Right lobe of liver (tissue), 6 donors: Measurements from ENCODE around the gene GRHL3. TPM values are rescaled to one million over a fixed set of nuclear protein-coding genes. Genes with fewer than 3 reads are reported as not detected.
"Not testable (repeated sequence)": the region's sequence is repeated elsewhere in the genome, so short reads cannot be mapped to it uniquely, and the experiment has no call there.

Source experiments
- ATAC-seq, 4 donors: fragments of 200-7000 bp; cut with Tn5 transposase; one replicate each; pipeline ENCODE4 v1.9.1; 2020; ENCODE audit warnings: mild to moderate bottlenecking in 4 of 4, moderate library complexity in 4 of 4
- DNase-seq, 3 donors: peaks; one replicate each; pipeline ENCODE4 v3.0.0-alpha.2; 2020
- H3K27ac ChIP-seq, 3 donors: fragments of 200-600 bp; one replicate each; pipeline ENCODE4 v1.8.0; 2022
- H3K27me3 ChIP-seq, 2 donors: fragments of 200-600 bp; one replicate each; pipeline ENCODE4 v1.8.0; 2022
- H3K36me3 ChIP-seq, 4 donors: fragments of 200-600 bp; sonication (generic) in 1 of 4; one replicate each; pipeline versions ENCODE4 v1.5.1 to v1.8.0; 2017 to 2022; ENCODE audit warnings: control low read depth in 1 of 4
- H3K4me1 ChIP-seq, 4 donors: fragments of 200-600 bp; sonication (generic) in 1 of 4; one replicate each; pipeline versions ENCODE4 v1.5.1 to v1.8.0; 2017 to 2022; ENCODE audit warnings: control low read depth in 1 of 4
- H3K4me3 ChIP-seq, 3 donors: fragments of 200-600 bp; one replicate each; pipeline ENCODE4 v1.8.0; 2022
- H3K9me3 ChIP-seq, 4 donors: fragments of 200-600 bp; sonication (generic) in 1 of 4; one replicate each; pipeline versions ENCODE4 v1.5.1 to v1.8.0; 2017 to 2022; ENCODE audit warnings: control low read depth in 1 of 4
- CTCF ChIP-seq, 4 donors: fragments of 200-600 bp in 3 of 4; fragments of 450-650 bp in 1 of 4; IDR thresholded peaks; one replicate each; pipeline versions ENCODE4 v1.5.1 to v1.8.0; 2016 to 2022; ENCODE audit warnings: antibody characterized with exemption in 4 of 4, mild to moderate bottlenecking in 2 of 4
- POLR2A ChIP-seq: fragments of 450-650 bp; IDR thresholded peaks from one replicate; pipeline ENCODE4 v1.6.1; 2017; ENCODE audit warnings: antibody characterized with exemption, mild to moderate bottlenecking
- WGBS: methylation state at CpG from one replicate; pipeline ENCODE4 v1.1.6; 2018; ENCODE audit warnings: low coverage, low lambda C conversion rate; ENCODE audit not compliant: insufficient coverage; ENCODE audit errors: missing lambda C conversion rate; 5-methylcytosine and 5-hydroxymethylcytosine counted together
- intact Hi-C, 2 donors: fragments of 100-400 bp; cut with DNase I; formaldehyde crosslinking; loops; one replicate each; pipeline versions ENCODE4 v1.11.2 to v1.14.1; 2022
- total RNA-seq, 6 experiments: library from RNA; depleted of rRNA in 2 of 6; stranded (reverse); fragments of >200 nt in 2 of 6; fragmentation: NEBNext Ultra II Directional in 3 of 6; extraction: Animal tissue kit (Norgen Biotek cat#: 25700) in 3 of 6; gene quantifications; one replicate each; pipeline versions ENCODE4 v1.1.0 to v1.2.4, GENCODE V29; 2016 to 2023
- donor health status: DM: no; HTN: yes; CAD: no.
- donor health status: DM: no; HTN: no; CAD: no.
- donor health status: DM: no; HTN: no; CAD: no.
- donor health status: DM: no; HTN: yes; CAD: no.
- donor health status: DM: no; HTN: yes; CAD: no.

GRHL3 gene
- total RNA-seq, 6 experiments from 2014 or later = 0.20 to 1.00 (median 0.26) TPM; not detected in 1

GRCh38 chr1:24286246-24287010 lies 32.7 kb upstream of the GRHL3 start:
- Histone ChIP-seq H3K9me3 (no peaks in the 10 kb centered on the region), H3K27me3 (no peaks in the 10 kb centered on the region), H3K36me3 (no peaks in the 10 kb centered on the region), H3K4me3 (no peak overlapping the region), H3K27ac (no peak overlapping the region), H3K4me1 (peaks cover 0 to 11% (median 0%) of the 10 kb centered on the region in 4 donors)
- no peak for TF ChIP-seq POLR2A
- no peak for TF ChIP-seq CTCF (IDR thresholded peaks at IDR 0.05)
- no peak for ATAC-seq
- 72% methylated on average over 7 of the region's 11 CpGs for WGBS
- intact Hi-C loops = no loop called here
- DNase-seq = no peak

GRCh38 chr1:24287779-24288178 lies 31.4 kb upstream of the GRHL3 start:
- H3K9me3 ChIP-seq, H3K4me3 ChIP-seq, H3K27me3 ChIP-seq, H3K27ac ChIP-seq, DNase-seq, intact Hi-C loops, H3K36me3 ChIP-seq, ATAC-seq: not testable (repeated sequence)
- peaks cover 0 to 11% (median 0%) of the 10 kb centered on the region in 4 donors for H3K4me1 ChIP-seq
- 82% methylated on average over 5 of the region's 6 CpGs for WGBS

- WGBS = 100% methylated on average over 1 of the region's 1 CpG
- intact Hi-C loops = no loop called here
- no peak for TF ChIP-seq POLR2A
- no peak for TF ChIP-seq CTCF (IDR thresholded peaks at IDR 0.05)
- Histone ChIP-seq H3K27ac (no peak overlapping the region), H3K36me3 (no peaks in the 10 kb centered on the region), H3K4me3 (no peak overlapping the region), H3K9me3 (no peaks in the 10 kb centered on the region), H3K27me3 (no peaks in the 10 kb centered on the region), H3K4me1 (peaks cover 0 to 11% (median 0%) of the 10 kb centered on the region in 4 donors)
- DNase-seq (no peak), ATAC-seq (no peak)
These were observed 30.7 kb upstream of the GRHL3 start for GRCh38 chr1:24288479-24288878.

- 55% methylated on average over 14 of the region's 15 CpGs for WGBS
- Histone ChIP-seq H3K9me3 (no peaks in the 10 kb centered on the region), H3K4me3 (no peak overlapping the region), H3K4me1 (peaks cover 0 to 13% (median 0%) of the 10 kb centered on the region in 4 donors), H3K27me3 (no peaks in the 10 kb centered on the region), H3K27ac (no peak overlapping the region), H3K36me3 (no peaks in the 10 kb centered on the region)
- peak; percentile 41 to 87 (median 58) for ATAC-seq
- intact Hi-C loops = no loop called here
- DNase-seq = peak; percentile 61 to 87 (median 80)
- no peak for TF ChIP-seq CTCF (IDR thresholded peaks at IDR 0.05)
- TF ChIP-seq POLR2A = no peak
These were observed 29.1 kb upstream of the GRHL3 start for GRCh38 chr1:24289937-24290595.

- intact Hi-C loops = no loop called here
- Histone ChIP-seq H3K36me3 (no peaks in the 10 kb centered on the region), H3K4me3 (no peak overlapping the region), H3K4me1 (peaks cover 0 to 19% (median 0%) of the 10 kb centered on the region in 4 donors), H3K27ac (no peak overlapping the region), H3K9me3 (no peaks in the 10 kb centered on the region), H3K27me3 (no peaks in the 10 kb centered on the region)
- ATAC-seq = no peak
- no peak for TF ChIP-seq POLR2A
- TF ChIP-seq CTCF (IDR thresholded peaks at IDR 0.05) = no peak
- 81% methylated on average over 7 of the region's 8 CpGs for WGBS
- no peak for DNase-seq
These were observed 28.1 kb upstream of the GRHL3 start for GRCh38 chr1:24290933-24291487.
